ENCODE data around the gene DPP6.
"Not testable (repeated sequence)": the region's sequence is repeated elsewhere in the genome, so short reads cannot be mapped to it uniquely, and the experiment has no call there.

DPP6 gene

GRCh38 chr7:154675560-154675959, 623.4 kb downstream of the DPP6 start:
- no peak for DNase-seq

GRCh38 chr7:154676033-154676421, 623.8 kb downstream of the DPP6 start:
- not testable (repeated sequence) for DNase-seq

GRCh38 chr7:154676422-154677073, 624.4 kb downstream of the DPP6 start:
- DNase-seq: no peak

- no peak for DNase-seq
These were observed 625.3 kb downstream of the DPP6 start for GRCh38 chr7:154677454-154677853.

- DNase-seq: not testable (repeated sequence)
These were observed 625.9 kb downstream of the DPP6 start for GRCh38 chr7:154678001-154678550.

GRCh38 chr7:154679379-154680053, 627.3 kb downstream of the DPP6 start:
- no peak for DNase-seq

- DNase-seq: no peak
These were observed 628.9 kb downstream of the DPP6 start for GRCh38 chr7:154680894-154681659.

- no peak for DNase-seq
These were observed 629.8 kb downstream of the DPP6 start for GRCh38 chr7:154682003-154682402.

GRCh38 chr7:154684666-154685563, 632.7 kb downstream of the DPP6 start:
- DNase-seq: no peak

- no peak for DNase-seq
These were observed 633.3 kb downstream of the DPP6 start for GRCh38 chr7:154685564-154685901.

GRCh38 chr7:154686305-154686704, 634.1 kb downstream of the DPP6 start:
- no peak for DNase-seq

GRCh38 chr7:154688952-154689351, 636.8 kb downstream of the DPP6 start:
- no peak for DNase-seq

GRCh38 chr7:154690411-154690810, 638.2 kb downstream of the DPP6 start:
- no peak for DNase-seq

GRCh38 chr7:154693661-154694060, 641.5 kb downstream of the DPP6 start:
- no peak for DNase-seq

GRCh38 chr7:154695836-154696235, 643.6 kb downstream of the DPP6 start:
- DNase-seq: no peak

- no peak for DNase-seq
These were observed 644.4 kb downstream of the DPP6 start for GRCh38 chr7:154696556-154696955.

- DNase-seq: no peak
These were observed 646.6 kb downstream of the DPP6 start for GRCh38 chr7:154698726-154699291.

- no peak for DNase-seq
These were observed 647.2 kb downstream of the DPP6 start for GRCh38 chr7:154699417-154699816.

- no peak for DNase-seq
These were observed 657.8 kb downstream of the DPP6 start for GRCh38 chr7:154709840-154710520.

GRCh38 chr7:154720016-154720415, 667.8 kb downstream of the DPP6 start:
- no peak for DNase-seq

GRCh38 chr7:154721086-154721485, 668.9 kb downstream of the DPP6 start:
- no peak for DNase-seq
